GM23338 (cell line): ENCODE data around the gene ZNF189. TPM values are rescaled to one million over a fixed set of nuclear protein-coding genes. Genes with fewer than 3 reads are reported as not detected.

Source experiments
- CREB1 ChIP-seq: fragments of 250-450 bp; sonication (Bioruptor Pico); IDR thresholded peaks from 2 replicates; pipeline ENCODE4 v1.5.0; 2020; ENCODE audit warnings: low read depth, mild to moderate bottlenecking, moderate library complexity
- EZH2 ChIP-seq: fragments of 200-600 bp; sonication (generic); IDR thresholded peaks from one replicate; pipeline ENCODE4 v1.8.0; 2017; ENCODE audit warnings: antibody characterized with exemption, mild to moderate bottlenecking, low read depth; ENCODE audit not compliant: unreplicated experiment
- EZH2phosphoT487 ChIP-seq: fragments of 200-600 bp; sonication (generic); IDR thresholded peaks from one replicate; pipeline ENCODE4 v1.8.1; 2018; ENCODE audit warnings: antibody characterized with exemption; ENCODE audit not compliant: unreplicated experiment
- JUNB ChIP-seq: IDR thresholded peaks from one replicate; pipeline ENCODE4 v1.6.1; 2016; ENCODE audit warnings: antibody characterized with exemption; ENCODE audit not compliant: unreplicated experiment
- NANOG ChIP-seq: IDR thresholded peaks from 2 replicates; pipeline ENCODE4 v1.6.1; 2016; ENCODE audit warnings: antibody characterized with exemption, borderline replicate concordance
- POLR2AphosphoS5 ChIP-seq: IDR thresholded peaks from 2 replicates; pipeline ENCODE4 v1.6.1; 2016; ENCODE audit warnings: antibody characterized with exemption, low read depth
- REST ChIP-seq: IDR thresholded peaks from one replicate; pipeline ENCODE4 v1.6.1; 2018; ENCODE audit warnings: antibody characterized with exemption; ENCODE audit not compliant: unreplicated experiment
- STAT1 ChIP-seq: IDR thresholded peaks from one replicate; pipeline ENCODE4 v1.6.1; 2016; ENCODE audit warnings: antibody characterized with exemption; ENCODE audit not compliant: unreplicated experiment
- ZNF114 ChIP-seq: fragments of 250-450 bp; sonication (Bioruptor Pico); IDR thresholded peaks from 2 replicates; pipeline ENCODE4 v1.5.0; 2020; ENCODE audit warnings: mild to moderate bottlenecking, moderate library complexity
- ZNF331 ChIP-seq: fragments of 250-450 bp; sonication (Bioruptor Pico); IDR thresholded peaks from 2 replicates; pipeline ENCODE4 v1.5.0; 2020; ENCODE audit warnings: low read depth, mild to moderate bottlenecking, moderate library complexity
- ZNF462 ChIP-seq: fragments of 250-450 bp; sonication (Bioruptor Pico); IDR thresholded peaks from 2 replicates; pipeline ENCODE4 v1.5.0; 2020; ENCODE audit warnings: mild to moderate bottlenecking, moderate library complexity
- polyA plus RNA-seq: library from polyadenylated mRNA; unstranded; fragments of >200 nt; fragmentation: Nextera tagmentation; extraction: Ambion mirVana; gene quantifications from 2 replicates; pipeline ENCODE4 v1.2.1, GENCODE V29; 2016
- total RNA-seq: library from RNA; depleted of rRNA; stranded (reverse); fragments of >200 nt; shearing (Covaris generic); gene quantifications from 2 replicates; pipeline ENCODE4 v1.2.3, GENCODE V29; 2014
- TF ChIP-seq, protein P1 (sequence below): IDR thresholded peaks from 2 replicates; pipeline ENCODE4 v1.6.1; 2016; ENCODE audit warnings: antibody characterized with exemption

ZNF189 gene
- total and polyA plus RNA-seq, 2 experiments from 2014 or later = 5.8 to 10.6 TPM

- TF ChIP-seq ZNF462 (CRISPR knock-in tag) (no peak), JUNB (no peak), ZNF114 (CRISPR knock-in tag) (no peak), EZH2 (no peak), ZNF331 (CRISPR knock-in tag) (no peak), CREB1 (CRISPR knock-in tag) (no peak), EZH2phosphoT487 (no peak), NANOG (no peak), STAT1 (no peak), REST (no peak), POLR2AphosphoS5 (no peak)
- TF ChIP-seq, protein P1, sequence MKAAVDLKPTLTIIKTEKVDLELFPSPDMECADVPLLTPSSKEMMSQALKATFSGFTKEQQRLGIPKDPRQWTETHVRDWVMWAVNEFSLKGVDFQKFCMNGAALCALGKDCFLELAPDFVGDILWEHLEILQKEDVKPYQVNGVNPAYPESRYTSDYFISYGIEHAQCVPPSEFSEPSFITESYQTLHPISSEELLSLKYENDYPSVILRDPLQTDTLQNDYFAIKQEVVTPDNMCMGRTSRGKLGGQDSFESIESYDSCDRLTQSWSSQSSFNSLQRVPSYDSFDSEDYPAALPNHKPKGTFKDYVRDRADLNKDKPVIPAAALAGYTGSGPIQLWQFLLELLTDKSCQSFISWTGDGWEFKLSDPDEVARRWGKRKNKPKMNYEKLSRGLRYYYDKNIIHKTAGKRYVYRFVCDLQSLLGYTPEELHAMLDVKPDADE = no peak
These were observed 48.4 kb upstream of the ZNF189 start (continued) for GRCh38 chr9:101350285-101350684.
